Stimulated activated naive CD8-positive, alpha-beta T cell treated with anti-CD3 and anti-CD28 coated beads, Interleukin-15, amount 100 ng/mL, for 72 hours (primary cell): ENCODE data around the gene ANHX.
"Not testable (repeated sequence)": the region's sequence is repeated elsewhere in the genome, so short reads cannot be mapped to it uniquely, and the experiment has no call there.

Source experiments
- ATAC-seq: fragments of 150-1000 bp; cut with Tn5 transposase; 2 replicates; pipeline ENCODE4 v1.10.0; 2021; ENCODE audit warnings: mild to moderate bottlenecking, moderate library complexity
- DNase-seq, 2 donors: peaks; one replicate each; pipeline ENCODE4 v3.0.0; 2021 to 2022
- H3K27ac Mint-ChIP-seq, 2 donors: one replicate each; pipeline ENCODE4 v1.8.0; 2022; ENCODE audit warnings: mild to moderate bottlenecking in 2 of 2, mixed read lengths in 2 of 2, moderate library complexity in 2 of 2
- H3K27me3 Mint-ChIP-seq: one replicate; pipeline ENCODE4 v1.8.0; 2022; ENCODE audit warnings: mixed read lengths
- H3K4me1 Mint-ChIP-seq: one replicate; pipeline ENCODE4 v1.8.0; 2022; ENCODE audit warnings: mild to moderate bottlenecking, mixed read lengths
- H3K4me3 Mint-ChIP-seq, 2 donors: one replicate each; pipeline ENCODE4 v1.8.0; 2022; ENCODE audit warnings: mild to moderate bottlenecking in 2 of 2, mixed read lengths in 2 of 2, moderate library complexity in 1 of 2
- H3K9me3 Mint-ChIP-seq, 2 donors: one replicate each; pipeline ENCODE4 v1.8.0; 2022; ENCODE audit warnings: mixed read lengths in 2 of 2

The ANHX gene

DNA sequence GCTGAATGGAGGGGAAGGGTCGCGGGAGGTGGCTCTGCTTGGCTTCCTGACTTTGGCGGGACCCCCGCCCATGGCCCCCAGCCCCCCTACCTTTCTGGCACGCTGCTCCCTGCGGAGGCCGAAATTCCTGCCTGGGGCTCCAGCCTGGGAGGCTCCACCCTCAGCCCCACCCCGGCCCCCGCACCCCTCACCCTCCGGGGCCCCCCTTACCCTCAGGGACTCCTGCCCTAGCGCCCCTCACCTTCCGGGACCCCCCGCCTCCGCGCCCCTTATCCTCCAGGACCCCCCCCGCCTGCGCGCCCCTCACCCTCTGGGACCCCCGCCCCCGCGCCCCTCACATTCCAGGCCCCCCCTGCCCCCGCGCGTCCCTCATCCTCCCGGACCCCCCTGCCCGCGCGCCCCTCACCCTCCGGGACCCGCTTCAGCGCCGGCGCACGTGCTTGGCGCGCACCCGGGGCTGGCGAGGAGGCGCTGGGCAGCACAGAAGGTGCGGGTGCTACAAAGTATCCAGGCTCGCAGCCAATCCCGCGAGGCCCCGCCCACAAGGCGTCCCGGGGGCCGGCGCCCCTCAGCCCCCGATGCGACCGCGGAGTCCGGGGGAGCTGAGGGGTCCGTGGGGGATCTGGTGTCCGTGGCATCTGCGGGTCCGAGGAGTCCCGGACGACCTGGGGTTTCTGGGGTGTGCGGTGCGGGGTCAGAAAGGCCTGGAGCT, at the start of gene ANHX:
Gene ANHX, minus strand, starts transcription at position 477 of the 712 bp plus-strand sequence. CDS start 1,521 bp downstream, outside the sequence.
- DNase-seq, result no peak
- H3K9me3 Mint-ChIP-seq, result peaks cover 15 to 32% of the 10 kb centered on the region in 2 donors
- no peak within 1 kb of the TSS for H3K27ac Mint-ChIP-seq
- H3K4me1 Mint-ChIP-seq, result no peaks in the 10 kb centered on the region
- peak; percentile 35 for ATAC-seq
- no peak within 1 kb of the TSS for H3K4me3 Mint-ChIP-seq
- H3K27me3 Mint-ChIP-seq, result peaks cover under 1% of the 10 kb centered on the region

DNA sequence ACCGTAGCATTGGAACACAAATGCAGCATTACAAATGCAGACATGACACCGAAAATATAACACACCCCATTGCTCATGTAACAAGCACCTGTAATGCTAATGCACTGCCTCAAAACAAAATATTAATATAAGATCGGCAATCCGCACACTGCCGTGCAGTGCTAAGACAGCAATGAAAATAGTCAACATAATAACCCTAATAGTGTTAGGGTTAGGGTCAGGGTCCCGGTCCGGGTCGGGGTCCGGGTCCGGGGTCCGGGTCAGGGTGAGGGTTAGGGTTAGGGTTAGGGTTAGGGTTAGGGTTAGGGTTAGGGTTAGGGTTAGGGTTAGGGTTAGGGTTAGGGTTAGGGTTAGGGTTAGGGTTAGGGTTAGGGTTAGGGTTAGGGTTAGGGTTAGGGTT, 29.0 kb upstream of the ANHX start:
- not testable (repeated sequence) for H3K4me3 Mint-ChIP-seq, H3K27me3 Mint-ChIP-seq, H3K4me1 Mint-ChIP-seq, DNase-seq, H3K27ac Mint-ChIP-seq
- ATAC-seq, result peak; percentile 33
- H3K9me3 Mint-ChIP-seq, result peaks cover 7 to 13% of the 10 kb centered on the region in 2 donors

GRCh38 chr12:133264173-133264572, 28.5 kb upstream of the ANHX start:
- ATAC-seq, result no peak
- Mint-ChIP-seq H3K27me3 (no peaks in the 10 kb centered on the region), H3K9me3 (peaks cover 7 to 16% of the 10 kb centered on the region in 2 donors), H3K4me1 (no peaks in the 10 kb centered on the region), H3K4me3 (no peak overlapping the region), H3K27ac (no peak overlapping the region)
- no peak for DNase-seq

- Mint-ChIP-seq H3K27me3 (no peaks in the 10 kb centered on the region), H3K9me3 (peaks cover 19 to 39% of the 10 kb centered on the region in 2 donors), H3K4me3 (no peak overlapping the region), H3K4me1 (no peaks in the 10 kb centered on the region), H3K27ac (no peak overlapping the region)
- ATAC-seq, result no peak
- DNase-seq, result no peak
These were observed 20.6 kb upstream of the ANHX start for GRCh38 chr12:133256321-133256720.

DNA sequence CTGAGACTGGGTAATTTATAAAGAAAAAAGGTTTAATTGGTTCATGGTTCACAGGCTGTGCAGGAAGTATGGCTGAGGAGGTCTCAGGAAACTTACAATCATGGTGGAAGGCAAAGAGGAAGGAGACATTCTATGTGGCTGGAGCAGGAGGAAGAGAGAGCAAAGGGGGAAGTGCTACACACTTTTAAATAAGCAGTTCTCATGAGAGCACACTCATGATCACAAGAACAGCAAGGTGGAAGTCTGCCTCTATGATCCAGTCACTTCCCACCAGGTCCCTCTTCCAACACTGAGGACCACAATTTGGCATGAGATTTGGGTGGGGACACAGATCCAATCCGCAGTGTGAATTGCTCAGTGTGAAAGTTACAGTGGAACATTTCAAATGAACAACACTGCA, 20.2 kb upstream of the ANHX start:
- H3K9me3 Mint-ChIP-seq, result peaks cover 19 to 40% of the 10 kb centered on the region in 2 donors
- not testable (repeated sequence) for H3K4me1 Mint-ChIP-seq

GRCh38 chr12:133251732-133252131, 16.1 kb upstream of the ANHX start:
- no peaks in the 10 kb centered on the region for H3K27me3 Mint-ChIP-seq
- no peak overlapping the region for H3K27ac Mint-ChIP-seq
- H3K4me3 Mint-ChIP-seq, result no peak overlapping the region
- peaks cover 26 to 49% of the 10 kb centered on the region in 2 donors for H3K9me3 Mint-ChIP-seq
- DNase-seq (no peak), ATAC-seq (no peak)
- no peaks in the 10 kb centered on the region for H3K4me1 Mint-ChIP-seq

More for the DNA sequence above, 20.2 kb upstream of the ANHX start:
- ATAC-seq, DNase-seq, H3K27me3 Mint-ChIP-seq, H3K4me3 Mint-ChIP-seq, H3K27ac Mint-ChIP-seq: not testable (repeated sequence)

GRCh38 chr12:133236556-133236955, 879 bp upstream of the ANHX start:
- Mint-ChIP-seq H3K4me3 (no peak overlapping the region), H3K27me3 (peaks cover 5% of the 10 kb centered on the region), H3K9me3 (peaks cover 24 to 36% of the 10 kb centered on the region in 2 donors), H3K4me1 (no peaks in the 10 kb centered on the region), H3K27ac (no peak overlapping the region)
- DNase-seq (no peak), ATAC-seq (no peak)

- peaks cover 5% of the 10 kb centered on the region for H3K27me3 Mint-ChIP-seq
- peaks cover 20 to 32% of the 10 kb centered on the region in 2 donors for H3K9me3 Mint-ChIP-seq
- H3K27ac Mint-ChIP-seq, result no peak overlapping the region
- DNase-seq (no peak), ATAC-seq (no peak)
- no peaks in the 10 kb centered on the region for H3K4me1 Mint-ChIP-seq
- no peak overlapping the region for H3K4me3 Mint-ChIP-seq
These were observed 467 bp upstream of the ANHX start for GRCh38 chr12:133236144-133236543.

- DNase-seq (no peak), ATAC-seq (no peak)
- H3K9me3 Mint-ChIP-seq, result peaks cover 19 to 33% of the 10 kb centered on the region in 2 donors
These were observed 706 bp downstream of the ANHX start for GRCh38 chr12:133234971-133235370.

GRCh38 chr12:133233993-133234564, 1.6 kb downstream of the ANHX start:
- peaks cover 17 to 33% of the 10 kb centered on the region in 2 donors for H3K9me3 Mint-ChIP-seq
- no peak overlapping the region for H3K27ac Mint-ChIP-seq
- ATAC-seq, result no peak
- no peaks in the 10 kb centered on the region for H3K4me1 Mint-ChIP-seq
- DNase-seq, result no peak
- no peak overlapping the region for H3K4me3 Mint-ChIP-seq
- no peaks in the 10 kb centered on the region for H3K27me3 Mint-ChIP-seq

More at GRCh38 chr12:133234971-133235370, 706 bp downstream of the ANHX start:
- no peaks in the 10 kb centered on the region for H3K4me1 Mint-ChIP-seq
- H3K27ac Mint-ChIP-seq, result no peak overlapping the region
- H3K4me3 Mint-ChIP-seq, result no peak overlapping the region
- no peaks in the 10 kb centered on the region for H3K27me3 Mint-ChIP-seq

DNA sequence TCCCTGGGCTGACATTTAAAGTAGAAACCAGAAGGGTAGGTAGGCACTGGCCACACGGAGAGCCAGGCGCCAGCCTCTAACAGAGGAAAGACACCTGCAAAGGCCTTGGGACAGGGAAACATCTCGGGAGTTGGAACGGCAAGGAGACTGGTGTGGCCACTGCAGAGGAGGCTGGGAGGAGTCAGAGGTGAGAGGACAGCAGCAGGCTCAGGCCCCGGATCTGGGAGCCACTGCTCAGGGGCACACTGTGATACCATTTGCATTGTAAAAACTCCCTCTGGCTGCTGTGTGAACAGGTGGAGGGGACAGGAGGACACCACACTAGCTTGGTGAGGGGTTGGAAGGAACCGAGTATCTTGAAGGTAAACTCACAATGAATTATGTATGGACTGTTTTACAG, 2.7 kb downstream of the ANHX start:
- Mint-ChIP-seq H3K4me1 (no peaks in the 10 kb centered on the region), H3K9me3 (peaks cover 17 to 42% of the 10 kb centered on the region in 2 donors), H3K27me3 (no peaks in the 10 kb centered on the region), H3K27ac (peak overlapping the region in 1 of 2 donors; percentile 5), H3K4me3 (no peak overlapping the region)
- ATAC-seq (no peak), DNase-seq (no peak)

DNA sequence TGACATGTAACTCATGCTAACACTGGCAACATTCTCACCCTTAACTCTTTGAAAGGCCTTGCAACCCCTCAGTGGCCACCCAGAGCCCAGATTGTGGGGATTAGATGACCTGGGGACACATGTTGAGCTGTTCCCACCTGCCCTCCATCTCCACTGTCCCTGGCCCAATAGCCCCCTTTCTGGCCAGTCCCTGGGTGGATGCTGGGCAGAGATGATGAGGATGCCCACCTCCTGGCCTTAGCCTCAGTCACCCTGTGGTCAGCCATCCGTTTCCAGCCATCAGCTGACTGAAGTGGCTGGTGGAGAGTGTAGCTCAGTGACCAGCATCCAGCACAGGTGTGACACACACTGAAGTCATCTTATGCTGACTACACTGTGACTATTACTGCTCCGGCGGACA, 4.7 kb downstream of the ANHX start:
- ATAC-seq (no peak), DNase-seq (no peak)
- H3K9me3 Mint-ChIP-seq, result peaks cover 17 to 38% of the 10 kb centered on the region in 2 donors
- H3K4me1 Mint-ChIP-seq, result no peaks in the 10 kb centered on the region
- no peaks in the 10 kb centered on the region for H3K27me3 Mint-ChIP-seq
- H3K27ac Mint-ChIP-seq, result no peak overlapping the region
- H3K4me3 Mint-ChIP-seq, result no peak overlapping the region

- Mint-ChIP-seq H3K27me3 (no peaks in the 10 kb centered on the region), H3K27ac (no peak overlapping the region), H3K4me1 (no peaks in the 10 kb centered on the region), H3K9me3 (peaks cover 11 to 41% of the 10 kb centered on the region in 2 donors), H3K4me3 (no peak overlapping the region)
- no peak for ATAC-seq
- no peak for DNase-seq
These were observed 8.3 kb downstream of the ANHX start for GRCh38 chr12:133227281-133227852.

DNA sequence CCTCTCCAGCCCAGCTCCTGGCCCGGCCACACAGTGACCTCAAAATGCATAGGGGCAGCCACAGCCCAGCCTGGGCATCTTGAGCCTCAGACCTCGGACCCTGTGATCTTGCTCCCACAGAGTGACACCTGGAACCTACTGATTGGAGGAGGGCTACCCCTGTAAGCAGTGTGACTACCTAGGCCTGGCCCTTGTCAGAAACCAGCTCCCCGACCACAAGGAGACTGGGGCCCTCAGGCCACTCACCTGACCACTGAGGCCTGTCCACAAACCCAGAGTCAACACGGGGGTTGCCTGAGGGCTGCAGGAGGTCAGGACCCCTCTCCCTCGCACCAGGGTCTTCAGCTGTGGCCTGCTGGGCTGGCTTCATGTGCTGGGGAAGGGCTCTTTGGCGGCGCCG, 9.0 kb downstream of the ANHX start:
- no peak for ATAC-seq

DNA sequence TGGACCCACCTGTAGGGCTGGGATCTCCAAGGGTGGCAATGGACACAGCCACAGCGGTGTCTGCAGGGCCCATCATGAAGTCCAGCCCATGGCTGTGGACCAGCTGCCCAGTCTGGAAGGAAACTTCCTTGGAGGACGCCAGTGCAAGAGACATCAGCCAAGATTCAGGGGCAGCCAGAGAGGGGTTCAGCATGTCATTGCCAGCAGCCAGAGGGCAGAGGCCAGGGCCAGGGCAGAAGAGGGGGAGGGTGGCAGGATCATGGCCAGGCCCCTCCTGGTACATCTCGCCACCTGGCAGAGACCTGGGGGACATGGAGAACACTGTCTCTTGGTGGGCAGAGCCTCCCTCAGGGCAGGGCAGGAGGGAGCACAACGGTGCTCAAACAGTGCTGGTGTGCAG, 10.2 kb downstream of the ANHX start:
- no peak overlapping the region for H3K27ac Mint-ChIP-seq
- DNase-seq, result no peak
- no peaks in the 10 kb centered on the region for H3K4me1 Mint-ChIP-seq
- ATAC-seq, result no peak
- H3K27me3 Mint-ChIP-seq, result no peaks in the 10 kb centered on the region
- H3K4me3 Mint-ChIP-seq, result no peak overlapping the region
- H3K9me3 Mint-ChIP-seq, result peaks cover 9 to 48% of the 10 kb centered on the region in 2 donors

More for the DNA sequence above, 9.0 kb downstream of the ANHX start:
- Mint-ChIP-seq H3K4me3 (no peak overlapping the region), H3K27ac (no peak overlapping the region), H3K4me1 (no peaks in the 10 kb centered on the region), H3K9me3 (peaks cover 9 to 44% of the 10 kb centered on the region in 2 donors), H3K27me3 (no peaks in the 10 kb centered on the region)
- no peak for DNase-seq

GRCh38 chr12:133222211-133222610, 13.5 kb downstream of the ANHX start:
- ATAC-seq (no peak), DNase-seq (no peak)
- Mint-ChIP-seq H3K27me3 (no peaks in the 10 kb centered on the region), H3K27ac (no peak overlapping the region), H3K4me3 (no peak overlapping the region), H3K9me3 (peaks cover 25 to 56% of the 10 kb centered on the region in 2 donors), H3K4me1 (no peaks in the 10 kb centered on the region)
